Epithelial cell of proximal tubule (primary cell): ENCODE results near the gene ABHD14A. TPM values are rescaled to one million over a fixed set of nuclear protein-coding genes. Genes with fewer than 3 reads are reported as not detected.

ENCODE experiments used
- DNase-seq: peaks from one replicate; pipeline ENCODE4 v3.0.0-alpha.2; 2011; ENCODE audit warnings: low read depth
- H3K4me3 ChIP-seq: 2 replicates; pipeline ENCODE4 v1.5.1; 2011; ENCODE audit warnings: low read depth, mild to moderate bottlenecking, low read length
- CTCF ChIP-seq: conservative IDR thresholded peaks from 2 replicates; pipeline ENCODE4 v1.5.1; 2012; ENCODE audit warnings: low read depth, mild to moderate bottlenecking, low read length
- total RNA-seq: library from RNA; depleted of rRNA; stranded (reverse); fragments of >200 nt; gene quantifications from 2 replicates; pipeline ENCODE4 v1.2.3, GENCODE V29; 2015

Gene ABHD14A
- total RNA-seq, 1 donor from 2014 or later = 13.8 TPM

DNA sequence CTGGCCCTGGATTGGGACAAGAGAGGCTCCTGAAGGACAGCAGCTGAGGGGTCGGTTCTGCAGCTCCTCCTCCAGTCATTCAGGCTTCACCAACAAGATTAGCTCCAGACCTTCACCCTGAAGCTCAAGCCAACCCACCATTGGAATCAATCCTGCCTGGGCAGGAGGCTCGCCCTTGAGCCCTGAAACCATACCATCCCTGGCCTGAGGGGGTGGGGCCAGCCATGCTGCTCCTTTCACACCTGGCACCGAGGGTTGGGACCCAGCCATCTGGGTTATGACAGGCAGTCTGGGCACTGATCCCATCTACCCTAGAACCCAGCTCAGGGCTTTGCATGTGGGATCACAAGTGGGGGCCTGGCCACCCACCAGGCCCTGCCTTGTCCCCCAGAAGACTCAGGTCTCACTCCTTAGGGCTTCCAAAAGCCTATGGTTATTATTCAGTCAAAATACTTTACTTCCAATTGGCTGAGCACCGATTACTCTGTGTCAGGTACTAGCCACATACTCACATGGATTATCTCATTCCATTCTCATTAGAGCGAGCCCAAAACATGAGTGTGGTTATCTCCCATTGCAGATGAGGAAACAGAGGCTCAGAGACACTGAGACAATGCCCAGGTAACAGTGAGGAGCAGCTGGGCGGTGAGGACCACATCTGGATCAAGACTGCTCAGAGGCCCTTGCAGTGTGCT lies 4.1 kb upstream of the ABHD14A start:
- TF ChIP-seq CTCF = no peak
- no peak for DNase-seq
- H3K4me3 ChIP-seq = no peak overlapping the region

DNA sequence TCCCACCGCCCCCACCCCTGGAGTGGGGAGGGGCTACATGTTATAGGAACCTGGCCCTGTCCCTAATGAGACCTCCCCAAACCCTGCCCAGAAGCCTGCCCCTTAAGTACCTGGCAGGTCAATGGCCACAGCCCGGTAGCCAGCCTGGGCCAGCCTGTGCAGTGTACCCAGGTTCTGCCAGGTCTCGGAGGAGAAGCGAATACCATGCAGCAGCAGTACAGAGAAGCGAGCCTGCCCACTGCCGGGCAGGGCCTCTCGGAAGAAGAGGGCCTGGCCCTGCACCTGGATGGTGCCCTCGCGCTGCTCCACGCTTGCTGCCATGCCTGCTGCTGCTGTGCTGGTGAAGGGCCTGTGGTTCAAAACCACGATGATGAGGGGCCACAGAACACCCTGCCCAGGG lies 3.5 kb upstream of the ABHD14A start:
- H3K4me3 ChIP-seq = no peak overlapping the region
- TF ChIP-seq CTCF = no peak
- no peak for DNase-seq

DNA sequence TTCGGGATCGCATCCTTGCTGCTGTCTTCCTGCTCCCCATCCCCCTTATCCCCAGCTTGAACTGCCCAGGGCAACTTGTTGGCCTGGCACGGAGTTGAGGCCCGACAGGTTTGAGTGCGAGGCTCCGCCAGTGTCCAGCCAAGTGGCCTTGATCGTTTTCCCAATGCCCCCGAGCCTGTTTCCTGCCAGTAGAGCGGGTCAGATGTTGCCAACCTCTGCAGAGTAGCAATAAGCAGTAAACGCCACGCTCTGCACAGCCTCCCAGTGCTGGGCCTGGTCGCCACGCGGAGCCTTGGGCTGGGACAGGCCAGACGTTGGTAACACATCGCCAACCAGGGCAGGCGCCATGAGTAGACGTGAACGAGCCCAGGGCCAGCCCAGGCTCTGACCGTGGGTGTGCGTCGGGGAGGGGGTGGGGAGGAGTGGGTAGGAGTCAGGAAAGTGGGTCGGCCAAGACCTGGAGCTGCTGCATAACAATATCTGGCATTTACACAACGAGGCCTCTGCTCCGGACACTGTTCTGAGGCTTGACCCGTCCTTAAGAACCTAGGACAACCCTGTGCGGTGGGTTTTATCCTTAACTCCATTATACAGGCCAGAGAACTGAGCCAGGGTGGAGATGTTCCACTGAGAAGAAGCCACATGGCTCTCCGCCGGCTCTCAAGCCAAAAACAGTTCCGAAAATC lies 444 bp upstream of the ABHD14A start:
- TF ChIP-seq CTCF = no peak
- peak overlapping the region; percentile 84 for H3K4me3 ChIP-seq
- DNase-seq = no peak

DNA sequence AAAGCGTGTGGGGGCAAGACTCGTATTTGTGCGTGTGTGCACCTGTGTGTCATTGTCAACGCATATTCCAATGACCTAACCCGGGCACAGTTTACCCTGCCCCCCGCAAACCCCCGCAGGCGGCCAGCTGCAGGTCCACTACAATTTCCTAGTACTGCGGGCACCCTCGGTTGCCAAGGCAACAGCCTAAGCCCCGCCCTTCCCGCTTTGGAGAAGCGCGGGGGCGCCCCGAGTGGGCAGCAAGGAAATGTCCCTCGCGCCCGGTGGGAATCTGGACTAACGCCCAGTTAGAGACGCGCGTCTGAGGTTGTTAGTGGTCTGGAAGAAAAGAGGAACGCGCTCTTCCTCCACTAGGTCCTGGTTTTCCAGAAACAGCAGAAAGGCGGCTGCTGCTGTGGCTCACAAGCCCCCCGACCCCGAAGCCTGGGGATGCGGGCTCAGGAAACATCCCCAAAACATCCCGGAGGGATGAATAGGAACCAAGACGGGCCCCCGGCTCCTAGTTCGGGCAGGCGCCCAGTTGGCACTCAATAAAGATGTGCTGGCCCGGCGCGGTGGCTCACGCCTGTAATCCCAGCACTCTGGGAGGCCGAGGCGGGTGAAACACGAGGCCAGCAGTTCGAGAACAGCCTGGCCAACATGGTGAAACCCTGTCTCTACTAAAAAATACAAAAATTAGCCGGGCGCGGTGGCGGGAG lies 1.1 kb downstream of the ABHD14A start:
- no peak for TF ChIP-seq CTCF
- peak overlapping the region; percentile 84 for H3K4me3 ChIP-seq
- DNase-seq = no peak

GRCh38 chr3:51977446-51978142 lies 2.7 kb downstream of the ABHD14A start:
- DNase-seq = no peak
- H3K4me3 ChIP-seq = no peak overlapping the region
- no peak for TF ChIP-seq CTCF

- no peak for TF ChIP-seq CTCF
- no peak overlapping the region for H3K4me3 ChIP-seq
- no peak for DNase-seq
Observed at GRCh38 chr3:51978143-51978502, 3.3 kb downstream of the ABHD14A start.
